ENCODE results near the gene VWA8.

GRCh38 chr13:41545432-41545707, 415.5 kb downstream of the VWA8 start:
- no peak for TF ChIP-seq CTCF (conservative IDR thresholded peaks at IDR 0.05)
- no peak for TF ChIP-seq ZFX (IDR thresholded peaks at IDR 0.05)

All from C4-2B (cell line).